ENCODE measurements around the gene PAPPA. TPM values are rescaled to one million over a fixed set of nuclear protein-coding genes. Genes with fewer than 3 reads are reported as not detected.

PAPPA gene
- total and polyA plus RNA-seq, 4 experiments from 2014 or later: not detected

GRCh38 chr9:116451500-116452115 lies 298.0 kb downstream of the PAPPA start:
- peaks cover 0 to 15% (median 9%) of the 10 kb centered on the region in 8 donors for H3K9me3 Mint-ChIP-seq
- H3K36me3 Mint-ChIP-seq: peaks cover 3 to 19% of the 10 kb centered on the region in 2 donors
- H3K4me1 ChIP-seq (ENCODE audit: insufficient read depth, low read length): no peaks in the 10 kb centered on the region
- no peak overlapping the region for H3K4me3 Mint-ChIP-seq
- CTCF ChIA-PET (ENCODE audit: partially characterized antibody): no interaction called here
- POLR2A ChIA-PET (ENCODE audit: partially characterized antibody): no interaction called here
- no peaks in the 10 kb centered on the region for H3K27me3 Mint-ChIP-seq
- H3K27ac Mint-ChIP-seq: no peak overlapping the region
- intact Hi-C loops (cut with micrococcal nuclease): no loop called here
- H3K27ac ChIP-seq (ENCODE audit: low read depth, low read length): no peak overlapping the region
- H3K4me3 ChIP-seq (ENCODE audit: low read length in 2 of 2): no peak overlapping the region
- H3K27me3 ChIP-seq (ENCODE audit: insufficient read depth, low read length): no peaks in the 10 kb centered on the region
- no peaks in the 10 kb centered on the region for H3K4me1 Mint-ChIP-seq
- H3K36me3 ChIP-seq (ENCODE audit: insufficient read depth, low read length): no peaks in the 10 kb centered on the region
- DNase-seq: no peak
- no peaks in the 10 kb centered on the region for H3K9me3 ChIP-seq (ENCODE audit: control insufficient read depth in 1 of 2, low read length in 2 of 2)
